GM12875 (cell line): ENCODE data around the gene DGKH.

Experiments
- H3K4me3 ChIP-seq: one replicate; pipeline ENCODE4 v1.5.1; 2011; ENCODE audit warnings: low read depth, low read length, control low read depth
- CTCF ChIP-seq: IDR thresholded peaks from 2 replicates; pipeline ENCODE4 v1.5.1; 2011; ENCODE audit warnings: low read depth, mild to moderate bottlenecking, control low read depth, inconsistent platforms, low read length, moderate library complexity, borderline replicate concordance; ENCODE audit not compliant: insufficient read depth

The DGKH gene

GRCh38 chr13:42057918-42058530 lies 9.6 kb downstream of the DGKH start:
- no peak for TF ChIP-seq CTCF
- no peak overlapping the region for H3K4me3 ChIP-seq

GRCh38 chr13:42061943-42062342 lies 13.5 kb downstream of the DGKH start:
- no peak overlapping the region for H3K4me3 ChIP-seq
- TF ChIP-seq CTCF, result no peak

- no peak for TF ChIP-seq CTCF
- no peak overlapping the region for H3K4me3 ChIP-seq
Observed at GRCh38 chr13:42063105-42063504, 14.7 kb downstream of the DGKH start.

- H3K4me3 ChIP-seq, result no peak overlapping the region
- no peak for TF ChIP-seq CTCF
Observed at GRCh38 chr13:42064259-42064658, 15.8 kb downstream of the DGKH start.

GRCh38 chr13:42064966-42065365 lies 16.5 kb downstream of the DGKH start:
- no peak for TF ChIP-seq CTCF
- H3K4me3 ChIP-seq, result no peak overlapping the region

GRCh38 chr13:42065414-42065813 lies 17.0 kb downstream of the DGKH start:
- H3K4me3 ChIP-seq, result no peak overlapping the region
- TF ChIP-seq CTCF, result no peak

- TF ChIP-seq CTCF, result no peak
- no peak overlapping the region for H3K4me3 ChIP-seq
Observed at GRCh38 chr13:42066542-42066941, 18.1 kb downstream of the DGKH start.
